CD14-positive monocyte (primary cell): Measurements from ENCODE around the gene CDCA4. TPM values are rescaled to one million over a fixed set of nuclear protein-coding genes. Genes with fewer than 3 reads are reported as not detected.
"Not testable (repeated sequence)": the region's sequence is repeated elsewhere in the genome, so short reads cannot be mapped to it uniquely, and the experiment has no call there.

Source experiments
- DNase-seq, 3 donors: peaks; one replicate each; pipeline ENCODE4 v3.0.0-alpha.2; 2011 to 2022
- H2AFZ ChIP-seq: 2 replicates; pipeline ENCODE4 v1.6.0; 2012; ENCODE audit warnings: mild to moderate bottlenecking, low read depth, low read length, inconsistent platforms; ENCODE audit not compliant: insufficient read depth, poor library complexity, severe bottlenecking
- H3K27ac ChIP-seq, 2 donors: 1 replicate in 1 of 2; 2 replicates in 1 of 2; pipeline ENCODE4 v1.5.1; 2012 to 2013; ENCODE audit warnings: low read length in 2 of 2, control low read depth in 1 of 2, inconsistent platforms in 1 of 2, low read depth in 1 of 2, mild to moderate bottlenecking in 1 of 2
- H3K27me3 ChIP-seq, 2 donors: one replicate each; pipeline versions ENCODE4 v1.6.0 to v1.6.1; 2011 to 2013; ENCODE audit warnings: low read length in 2 of 2; ENCODE audit not compliant: control insufficient read depth in 2 of 2, insufficient read depth in 2 of 2
- H3K36me3 ChIP-seq, 2 donors: replicated peaks in 1 of 2; 1 replicate in 1 of 2; 2 replicates in 1 of 2; pipeline versions ENCODE4 v1.5.1 to v1.6.1; 2012 to 2013; ENCODE audit warnings: low read length in 2 of 2, control low read depth in 1 of 2, inconsistent platforms in 1 of 2, mild to moderate bottlenecking in 1 of 2; ENCODE audit not compliant: insufficient read depth in 2 of 2, control insufficient read depth in 1 of 2
- H3K4me1 ChIP-seq, 2 donors: 1 replicate in 1 of 2; 2 replicates in 1 of 2; pipeline versions ENCODE4 v1.5.1 to v1.6.1; 2012 to 2013; ENCODE audit warnings: low read length in 2 of 2, control low read depth in 1 of 2, inconsistent platforms in 1 of 2, mild to moderate bottlenecking in 1 of 2, moderate library complexity in 1 of 2; ENCODE audit not compliant: insufficient read depth in 2 of 2, control insufficient read depth in 1 of 2
- H3K4me2 ChIP-seq: replicated peaks from 2 replicates; pipeline ENCODE3; 2012; ENCODE audit warnings: low read length, moderate library complexity, mild to moderate bottlenecking; ENCODE audit not compliant: poor library complexity, severe bottlenecking; ENCODE audit errors: extremely low read depth
- H3K4me3 ChIP-seq, 3 experiments: fragments of 200-600 bp in 1 of 3; sonication (generic) in 1 of 3; replicated peaks in 1 of 3; 1 replicate in 2 of 3; 2 replicates in 1 of 3; pipeline ENCODE4 v1.5.1; 2011 to 2013; ENCODE audit warnings: low read length in 3 of 3, mild to moderate bottlenecking in 3 of 3, control low read depth in 2 of 3, low read depth in 2 of 3, inconsistent platforms in 1 of 3, moderate library complexity in 1 of 3
- H3K79me2 ChIP-seq: 2 replicates; pipeline ENCODE4 v1.6.0; 2012; ENCODE audit warnings: mild to moderate bottlenecking, control low read depth, inconsistent platforms, low read length, moderate library complexity; ENCODE audit not compliant: insufficient read depth
- H3K9ac ChIP-seq: 2 replicates; pipeline ENCODE4 v1.6.0; 2017; ENCODE audit warnings: low read length, mild to moderate bottlenecking; ENCODE audit not compliant: insufficient read depth, poor library complexity, severe bottlenecking
- H3K9me3 ChIP-seq, 2 donors: replicated peaks in 1 of 2; 1 replicate in 1 of 2; 2 replicates in 1 of 2; pipeline versions ENCODE4 v1.5.1 to v1.6.1; 2012 to 2013; ENCODE audit warnings: low read length in 2 of 2, control low read depth in 1 of 2; ENCODE audit not compliant: control insufficient read depth in 1 of 2, insufficient read depth in 1 of 2
- H4K20me1 ChIP-seq: 2 replicates; pipeline ENCODE4 v1.6.0; 2012; ENCODE audit warnings: mild to moderate bottlenecking, low read length, control low read depth, moderate library complexity; ENCODE audit not compliant: insufficient read depth
- H3K27ac Mint-ChIP-seq, 7 donors: one replicate each; pipeline ENCODE4 v1.8.0; 2020; ENCODE audit warnings: mild to moderate bottlenecking in 7 of 7, mixed read lengths in 7 of 7, moderate library complexity in 6 of 7, inconsistent platforms in 2 of 7
- H3K27me3 Mint-ChIP-seq, 3 donors: one replicate each; pipeline ENCODE4 v1.8.0; 2021 to 2022; ENCODE audit warnings: low read depth in 3 of 3, mild to moderate bottlenecking in 3 of 3, mixed read lengths in 3 of 3, moderate library complexity in 3 of 3, inconsistent platforms in 1 of 3
- H3K36me3 Mint-ChIP-seq, 2 donors: one replicate each; pipeline ENCODE4 v1.8.0; 2020; ENCODE audit warnings: mixed read lengths in 2 of 2, inconsistent platforms in 1 of 2, mild to moderate bottlenecking in 1 of 2
- H3K4me1 Mint-ChIP-seq: one replicate; pipeline ENCODE4 v1.8.0; 2020; ENCODE audit warnings: mild to moderate bottlenecking, mixed read lengths
- H3K4me3 Mint-ChIP-seq, 2 donors: one replicate each; pipeline ENCODE4 v1.8.0; 2020; ENCODE audit warnings: mild to moderate bottlenecking in 2 of 2, mixed read lengths in 2 of 2, moderate library complexity in 1 of 2
- H3K9me3 Mint-ChIP-seq, 7 donors: one replicate each; pipeline ENCODE4 v1.8.0; 2020 to 2022; ENCODE audit warnings: mixed read lengths in 7 of 7, mild to moderate bottlenecking in 6 of 7, moderate library complexity in 6 of 7, inconsistent platforms in 2 of 7
- WGBS: methylation state at CpG from one replicate; pipeline ENCODE4 v1.1.5; 2013; ENCODE audit warnings: missing lambda C conversion rate; ENCODE audit not compliant: insufficient coverage; 5-methylcytosine and 5-hydroxymethylcytosine counted together
- intact Hi-C, 2 donors: fragments of 100-400 bp; cut with micrococcal nuclease; formaldehyde crosslinking; loops; one replicate each; pipeline versions ENCODE4 v1.15.0 to v1.15.1; 2023
- polyA plus RNA-seq, 3 donors: library from polyadenylated mRNA; depleted of rRNA in 1 of 3; unstranded in 2 of 3; stranded (reverse) in 1 of 3; fragments of 300-500 nt in 2 of 3; fragments of >200 nt in 1 of 3; fragmentation: Illumina TruSeq in 2 of 3; gene quantifications; 1 replicate in 2 of 3; 2 replicates in 1 of 3; pipeline ENCODE4 v1.2.3, GENCODE V29; 2012 to 2021
- TF ChIP-seq, protein P1 (sequence below): fragments of 200-600 bp; IDR thresholded peaks from one replicate; pipeline ENCODE4 v1.8.0; 2022; ENCODE audit warnings: antibody characterized with exemption, mild to moderate bottlenecking

Gene CDCA4
- polyA plus RNA-seq, 3 donors: 8.6 to 12.0 (median 11.6) TPM

DNA sequence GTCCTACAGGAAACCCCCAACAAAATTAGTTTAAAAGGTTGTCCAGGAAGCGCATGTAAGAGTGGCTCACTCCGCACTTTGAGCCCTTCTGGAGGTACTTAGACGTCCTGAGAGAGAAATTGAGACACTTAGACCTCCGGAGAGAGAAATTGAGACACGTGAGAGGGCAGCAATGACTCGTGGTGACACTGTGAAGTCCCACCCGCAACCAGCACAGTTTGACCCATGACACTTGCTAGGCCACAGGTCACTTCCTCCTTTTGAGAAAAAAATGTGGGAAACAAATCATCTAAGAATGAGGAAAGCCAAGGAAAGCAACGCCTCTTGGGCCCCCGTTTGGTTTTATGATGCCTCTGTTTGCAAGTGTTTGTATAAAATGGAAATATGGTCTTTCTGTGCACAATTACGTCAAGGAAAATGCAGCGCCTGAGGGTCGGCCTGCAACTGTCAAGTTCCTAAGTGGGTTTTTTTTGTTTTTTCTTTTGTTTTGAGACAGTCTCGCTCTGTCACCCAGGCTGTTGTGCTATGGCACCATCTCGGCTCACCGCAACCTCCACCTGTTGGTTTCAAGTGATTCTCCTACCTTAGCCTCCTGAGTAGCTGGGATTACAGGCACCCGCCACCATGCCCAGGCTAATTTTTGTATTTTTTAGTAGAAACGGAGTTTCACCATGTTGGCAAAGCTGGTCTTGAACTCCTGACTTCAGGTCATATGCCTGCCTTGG lies 13.6 kb upstream of the CDCA4 start:
- intact Hi-C loops: loop anchor here (1.0 kb wide), 2 partner anchors 8 to 9 kb away; no protein-coding TSS in a partner anchor
- WGBS: 72% methylated on average over 10 of the region's 17 CpGs
- H3K9ac ChIP-seq: no peak overlapping the region
- H3K4me1 ChIP-seq: peaks cover 20 to 21% of the 10 kb centered on the region in 2 donors
- Mint-ChIP-seq H3K4me3 (peak overlapping the region; percentile 20 to 95), H3K9me3 (peaks cover 0 to 2% (median 0%) of the 10 kb centered on the region in 7 donors), H3K27me3 (peaks cover 5 to 9% (median 7%) of the 10 kb centered on the region in 3 donors), H3K27ac (peak overlapping the region; percentile 90 to 96 (median 95)), H3K36me3 (peaks cover 3% of the 10 kb centered on the region in 2 donors), H3K4me1 (peaks cover 24% of the 10 kb centered on the region)
- no peaks in the 10 kb centered on the region for H3K27me3 ChIP-seq
- no peaks in the 10 kb centered on the region for H3K9me3 ChIP-seq
- H4K20me1 ChIP-seq: no peaks in the 10 kb centered on the region
- H3K4me2 ChIP-seq: no peak overlapping the region
- H2AFZ ChIP-seq: no peak overlapping the region
- no peaks in the 10 kb centered on the region for H3K79me2 ChIP-seq
- peak; percentile 79 to 90 (median 81) for DNase-seq
- peak overlapping the region in 1 of 3 experiments; percentile 74 for H3K4me3 ChIP-seq
- TF ChIP-seq, protein P1, sequence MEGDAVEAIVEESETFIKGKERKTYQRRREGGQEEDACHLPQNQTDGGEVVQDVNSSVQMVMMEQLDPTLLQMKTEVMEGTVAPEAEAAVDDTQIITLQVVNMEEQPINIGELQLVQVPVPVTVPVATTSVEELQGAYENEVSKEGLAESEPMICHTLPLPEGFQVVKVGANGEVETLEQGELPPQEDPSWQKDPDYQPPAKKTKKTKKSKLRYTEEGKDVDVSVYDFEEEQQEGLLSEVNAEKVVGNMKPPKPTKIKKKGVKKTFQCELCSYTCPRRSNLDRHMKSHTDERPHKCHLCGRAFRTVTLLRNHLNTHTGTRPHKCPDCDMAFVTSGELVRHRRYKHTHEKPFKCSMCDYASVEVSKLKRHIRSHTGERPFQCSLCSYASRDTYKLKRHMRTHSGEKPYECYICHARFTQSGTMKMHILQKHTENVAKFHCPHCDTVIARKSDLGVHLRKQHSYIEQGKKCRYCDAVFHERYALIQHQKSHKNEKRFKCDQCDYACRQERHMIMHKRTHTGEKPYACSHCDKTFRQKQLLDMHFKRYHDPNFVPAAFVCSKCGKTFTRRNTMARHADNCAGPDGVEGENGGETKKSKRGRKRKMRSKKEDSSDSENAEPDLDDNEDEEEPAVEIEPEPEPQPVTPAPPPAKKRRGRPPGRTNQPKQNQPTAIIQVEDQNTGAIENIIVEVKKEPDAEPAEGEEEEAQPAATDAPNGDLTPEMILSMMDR: no peak
- H3K36me3 ChIP-seq: no peaks in the 10 kb centered on the region
- H3K27ac ChIP-seq: peak overlapping the region; percentile 78 to 86

DNA sequence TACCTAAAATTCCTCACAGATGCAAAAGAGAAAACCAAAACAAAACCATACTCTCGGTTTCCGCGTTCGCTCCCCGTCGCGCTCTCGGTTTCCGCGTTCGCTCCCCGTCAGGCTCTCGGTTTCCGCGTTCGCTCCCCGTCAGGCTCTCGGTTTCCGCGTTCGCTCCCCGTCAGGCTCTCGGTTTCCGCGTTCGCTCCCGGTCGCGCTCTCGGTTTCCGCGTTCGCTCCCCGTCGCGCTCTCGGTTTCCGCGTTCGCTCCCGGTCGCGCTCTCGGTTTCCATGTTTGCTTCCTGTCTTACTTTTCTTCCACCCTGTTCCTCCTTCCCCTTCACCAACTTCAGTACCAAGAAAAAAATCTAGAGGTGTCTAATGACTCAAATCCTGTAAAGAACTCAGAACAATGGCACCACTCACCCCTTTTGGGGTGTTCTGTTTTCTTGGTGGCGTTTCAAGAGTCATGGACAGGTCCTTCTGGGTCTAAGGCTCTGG lies 12.6 kb upstream of the CDCA4 start:
- peak overlapping the region; percentile 78 for H2AFZ ChIP-seq
- H3K36me3 ChIP-seq, intact Hi-C loops, H3K9me3 ChIP-seq, H3K9me3 Mint-ChIP-seq, H3K36me3 Mint-ChIP-seq, H3K79me2 ChIP-seq, H4K20me1 ChIP-seq, H3K27me3 Mint-ChIP-seq, H3K27me3 ChIP-seq: not testable (repeated sequence)
- peak overlapping the region; percentile 78 to 86 for H3K27ac ChIP-seq
- Mint-ChIP-seq H3K27ac (peak overlapping the region; percentile 90 to 96 (median 95)), H3K4me1 (peaks cover 24% of the 10 kb centered on the region), H3K4me3 (peak overlapping the region; percentile 77 to 95)
- under 1% methylated on average over 21 of the region's 45 CpGs for WGBS
- peak overlapping the region; percentile 69 for H3K4me2 ChIP-seq
- H3K4me3 ChIP-seq: peak overlapping the region; percentile 64 to 89 (median 74)
- H3K4me1 ChIP-seq: peaks cover 20 to 21% of the 10 kb centered on the region in 2 donors
- DNase-seq: peak in 2 of 3 donors; percentile 36 to 44
- peak overlapping the region; percentile 75 for H3K9ac ChIP-seq

DNA sequence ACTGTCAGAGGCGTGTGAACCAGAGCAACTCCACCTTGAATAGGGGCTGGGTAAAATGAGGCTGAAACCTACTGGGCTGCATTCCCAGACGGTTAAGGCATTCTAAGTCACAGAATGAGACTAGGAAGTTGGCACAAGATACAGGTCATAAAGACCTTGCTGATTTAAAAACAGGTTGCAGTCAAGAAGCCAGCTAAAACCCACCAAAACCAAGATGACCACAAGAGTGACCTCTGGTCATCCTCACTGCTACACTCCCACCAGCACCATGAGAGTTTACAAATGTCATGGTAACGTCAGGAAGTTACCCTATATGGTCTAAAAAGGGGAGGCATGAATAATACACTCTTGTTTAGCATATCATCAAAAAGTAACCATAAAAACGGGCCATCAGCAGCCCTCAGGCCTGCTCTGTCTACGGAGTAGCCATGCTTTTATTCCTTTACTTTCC lies 11.6 kb upstream of the CDCA4 start:
- H3K36me3 ChIP-seq, H3K36me3 Mint-ChIP-seq, H3K27ac ChIP-seq, DNase-seq, H3K27me3 Mint-ChIP-seq, H4K20me1 ChIP-seq, H3K9me3 ChIP-seq, H3K27me3 ChIP-seq, H3K79me2 ChIP-seq, intact Hi-C loops, H3K9me3 Mint-ChIP-seq: not testable (repeated sequence)
- Histone ChIP-seq H3K9ac (peak overlapping the region; percentile 75), H2AFZ (peak overlapping the region; percentile 78), H3K4me1 (peaks cover 21 to 25% of the 10 kb centered on the region in 2 donors), H3K4me3 (peak overlapping the region in 1 of 3 experiments; percentile 74), H3K4me2 (peak overlapping the region; percentile 69)
- 100% methylated on average over 3 of the region's 5 CpGs for WGBS
- peak overlapping the region in 4 of 7 donors; percentile 9 to 96 (median 53) for H3K27ac Mint-ChIP-seq
- H3K4me1 Mint-ChIP-seq: peaks cover 24% of the 10 kb centered on the region
- H3K4me3 Mint-ChIP-seq: peak overlapping the region in 1 of 2 donors; percentile 77
